ENCODE results near the gene CKAP4.

CKAP4 gene

DNA sequence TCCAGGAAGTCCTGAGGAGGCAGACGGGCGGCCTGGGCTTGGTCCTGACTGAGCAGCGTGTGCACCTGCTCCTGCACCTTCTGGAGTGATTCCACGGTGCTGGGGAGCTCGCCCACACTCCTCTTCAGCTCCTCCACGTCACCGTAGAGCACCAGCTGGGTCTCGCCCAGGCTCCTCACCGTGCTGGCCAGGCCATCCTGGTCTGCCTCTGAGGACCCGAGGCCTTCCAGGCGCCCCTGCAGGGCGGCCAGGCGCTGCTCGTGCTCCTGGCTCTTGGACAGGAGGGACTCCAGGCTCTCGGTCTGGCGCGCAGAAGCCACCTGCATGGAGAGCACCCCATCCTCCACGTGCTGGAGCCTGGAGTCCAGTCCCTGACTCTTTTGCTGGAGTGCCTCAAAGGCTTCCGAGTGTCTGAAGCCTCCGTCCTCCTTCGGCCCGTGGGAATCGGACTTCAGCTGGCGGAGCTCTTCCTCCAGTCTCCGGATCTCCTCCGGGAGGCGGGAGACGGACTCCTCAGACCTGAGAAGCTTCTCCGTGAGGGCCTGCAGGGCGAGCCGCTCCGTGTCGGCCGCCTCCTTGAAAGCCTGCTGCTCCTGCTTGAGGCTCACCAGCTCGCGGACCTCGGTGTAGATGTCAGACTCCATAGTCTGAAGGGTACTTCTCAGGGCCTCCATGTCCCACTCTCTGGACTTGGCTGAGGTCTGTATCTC, 8.4 kb downstream of the CKAP4 start:
- DNase-seq (ENCODE audit: low spot score), result no peak

- no peak for DNase-seq (ENCODE audit: low spot score)
Measured at GRCh38 chr12:106238146-106238545, 9.7 kb downstream of the CKAP4 start.

GRCh38 chr12:106235770-106236169, 12.1 kb downstream of the CKAP4 start:
- DNase-seq (ENCODE audit: low spot score), result no peak

GRCh38 chr12:106234449-106234848, 13.4 kb downstream of the CKAP4 start:
- no peak for DNase-seq (ENCODE audit: low spot score)

- DNase-seq (ENCODE audit: low spot score), result no peak
Measured at GRCh38 chr12:106233011-106233410, 14.8 kb downstream of the CKAP4 start.

DNA sequence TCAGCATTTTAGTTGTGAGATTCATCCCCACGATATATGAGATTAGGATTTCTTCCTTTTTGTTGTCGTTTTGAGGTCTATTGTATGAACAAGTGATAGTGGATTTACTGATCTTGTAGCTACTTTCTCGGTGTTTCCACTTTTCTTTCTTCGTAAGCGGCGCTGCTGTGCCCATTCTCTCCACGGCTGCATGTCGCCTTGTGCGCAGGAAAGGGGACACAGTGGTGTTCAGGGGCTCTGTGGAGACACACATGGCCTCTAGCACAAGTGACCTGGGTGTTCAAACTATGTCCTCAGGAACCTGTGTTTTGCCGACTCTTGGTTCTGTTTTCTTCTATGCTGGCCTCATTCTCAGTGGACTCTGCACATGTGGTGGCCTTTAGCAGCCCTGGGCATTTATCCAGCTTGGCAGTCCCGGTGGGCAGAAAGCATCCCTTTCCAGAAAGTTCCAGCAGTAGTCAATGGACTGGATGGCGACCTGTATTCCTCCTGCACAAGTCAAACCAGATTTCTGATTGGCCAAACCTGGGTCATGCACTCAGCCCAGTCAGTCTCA, 18.7 kb downstream of the CKAP4 start:
- DNase-seq (ENCODE audit: low spot score), result no peak

- no peak for DNase-seq (ENCODE audit: low spot score)
Measured at GRCh38 chr12:106228320-106228710, 19.5 kb downstream of the CKAP4 start.

DNA sequence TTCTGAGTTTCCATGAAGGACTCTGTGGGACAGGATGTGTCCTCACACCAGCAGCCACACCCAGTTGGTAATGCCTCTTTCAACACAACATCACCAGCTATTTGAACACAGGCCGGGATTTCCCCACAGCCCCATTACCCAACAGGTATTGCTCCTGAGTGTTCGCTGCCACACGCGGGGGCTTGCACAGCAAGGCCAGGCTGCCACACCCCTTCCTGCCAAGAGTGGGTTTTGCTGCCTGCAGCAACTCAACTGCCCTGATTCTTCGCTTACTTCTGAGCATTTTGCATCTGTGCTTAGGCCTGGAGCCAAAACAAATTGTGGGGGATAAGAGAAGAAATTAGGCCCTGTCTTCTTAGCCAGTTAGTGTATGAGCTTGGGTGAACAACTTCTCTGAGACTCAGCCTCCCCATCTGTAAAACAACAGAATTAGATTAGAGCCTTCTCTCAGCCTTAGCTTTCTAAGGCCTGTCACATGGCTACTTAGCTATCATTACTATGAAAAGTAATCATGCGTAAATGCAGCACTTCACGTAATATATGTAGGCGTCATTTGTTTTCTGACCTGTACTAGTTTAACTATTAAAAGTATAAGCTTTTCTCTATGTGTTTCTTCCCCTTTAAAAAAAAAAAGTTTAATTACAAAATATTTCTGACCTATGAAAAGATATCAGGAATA, 20.0 kb downstream of the CKAP4 start:
- DNase-seq (ENCODE audit: low spot score), result peak; percentile 35

GRCh38 chr12:106226884-106227640, 20.8 kb downstream of the CKAP4 start:
- DNase-seq (ENCODE audit: low spot score), result peak; percentile 83

- DNase-seq (ENCODE audit: low spot score), result no peak
Measured at GRCh38 chr12:106224355-106224706, 23.5 kb downstream of the CKAP4 start.

GRCh38 chr12:106223485-106224354, 24.1 kb downstream of the CKAP4 start:
- peak; percentile 92 for DNase-seq (ENCODE audit: low spot score)

DNA sequence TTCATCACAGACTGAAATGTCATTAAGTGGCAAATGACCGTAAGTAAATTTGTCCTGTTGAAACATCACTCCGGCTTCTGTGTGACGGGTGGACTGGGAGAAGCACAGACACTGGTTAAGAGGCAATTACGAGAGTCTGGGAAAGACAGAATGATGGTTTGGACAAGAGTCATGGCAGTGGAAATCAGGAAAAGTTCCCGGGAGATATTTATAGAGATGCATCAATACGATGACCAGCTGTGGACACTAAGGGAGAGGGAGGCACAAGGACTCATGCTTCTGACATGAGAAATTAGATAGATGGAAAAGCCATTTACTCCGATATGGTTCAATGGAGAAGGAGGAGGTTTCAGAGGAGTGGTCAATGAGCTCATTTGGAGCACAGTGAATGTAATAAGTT, 27.3 kb downstream of the CKAP4 start:
- no peak for DNase-seq (ENCODE audit: low spot score)

DNA sequence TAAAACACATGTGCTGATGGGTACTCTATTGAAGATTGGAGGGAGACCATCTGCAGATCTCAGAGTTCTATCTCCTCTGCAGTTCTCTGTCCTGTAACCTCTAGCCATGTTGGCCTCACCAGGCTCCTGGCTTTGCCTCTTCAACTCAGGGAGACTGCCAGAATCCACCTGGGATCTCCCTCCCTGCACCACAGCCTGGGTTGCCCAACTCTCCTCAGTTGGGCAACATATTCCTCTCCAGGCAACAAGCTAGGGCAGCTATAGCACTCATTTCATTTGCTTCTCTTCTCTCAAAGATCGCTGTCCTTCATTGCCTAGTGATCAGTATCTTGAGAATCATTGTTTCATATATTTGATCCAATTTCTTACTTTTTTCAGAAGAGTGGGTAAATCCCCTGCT, 28.8 kb downstream of the CKAP4 start:
- no peak for DNase-seq (ENCODE audit: low spot score)

DNA sequence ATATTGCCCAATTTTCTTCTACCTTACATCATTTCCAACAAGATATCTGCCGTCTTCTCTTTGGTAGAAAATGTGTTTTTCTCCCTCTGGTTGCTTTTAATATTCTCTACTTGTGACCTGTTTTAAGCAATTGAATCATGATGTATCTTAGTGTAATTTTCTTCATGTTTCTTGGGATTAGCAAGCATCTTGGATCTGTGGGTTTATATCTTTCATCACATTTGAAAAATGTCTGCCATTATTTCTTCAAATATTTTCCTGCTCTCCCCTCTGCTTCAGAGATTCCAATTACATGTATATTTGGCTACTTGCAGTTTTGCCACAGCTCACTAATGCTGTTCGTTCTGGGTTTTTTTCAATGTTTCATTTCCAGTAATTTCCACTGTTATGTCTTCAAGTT, 30.1 kb downstream of the CKAP4 start:
- no peak for DNase-seq (ENCODE audit: low spot score)

- no peak for DNase-seq (ENCODE audit: low spot score)
Measured at GRCh38 chr12:106214571-106214970, 33.2 kb downstream of the CKAP4 start.

DNA sequence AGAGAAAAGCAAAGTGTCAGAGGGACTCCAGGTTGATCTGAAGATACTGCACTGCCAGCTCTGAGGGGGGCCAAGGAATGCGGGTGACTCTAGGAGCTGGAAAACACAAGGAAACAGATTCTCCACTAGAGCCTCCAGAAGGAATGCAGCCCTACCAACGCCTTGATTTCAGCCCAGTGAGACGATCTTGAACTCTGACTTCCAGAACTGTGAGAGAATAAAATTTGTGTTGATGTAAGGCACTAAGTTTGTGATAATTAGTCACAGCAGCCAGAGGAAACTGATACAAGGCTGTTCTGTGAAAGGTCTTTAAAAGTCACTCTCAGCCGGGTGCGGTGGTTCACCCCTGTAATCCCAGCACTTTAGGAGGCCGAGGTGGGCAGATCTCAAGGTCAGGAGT, 34.2 kb downstream of the CKAP4 start:
- DNase-seq (ENCODE audit: low spot score), result no peak

GRCh38 chr12:106211973-106212372, 35.8 kb downstream of the CKAP4 start:
- DNase-seq (ENCODE audit: low spot score), result no peak

- no peak for DNase-seq (ENCODE audit: low spot score)
Measured at GRCh38 chr12:106205208-106206069, 42.4 kb downstream of the CKAP4 start.

- no peak for DNase-seq (ENCODE audit: low spot score)
Measured at GRCh38 chr12:106204312-106204711, 43.5 kb downstream of the CKAP4 start.

DNA sequence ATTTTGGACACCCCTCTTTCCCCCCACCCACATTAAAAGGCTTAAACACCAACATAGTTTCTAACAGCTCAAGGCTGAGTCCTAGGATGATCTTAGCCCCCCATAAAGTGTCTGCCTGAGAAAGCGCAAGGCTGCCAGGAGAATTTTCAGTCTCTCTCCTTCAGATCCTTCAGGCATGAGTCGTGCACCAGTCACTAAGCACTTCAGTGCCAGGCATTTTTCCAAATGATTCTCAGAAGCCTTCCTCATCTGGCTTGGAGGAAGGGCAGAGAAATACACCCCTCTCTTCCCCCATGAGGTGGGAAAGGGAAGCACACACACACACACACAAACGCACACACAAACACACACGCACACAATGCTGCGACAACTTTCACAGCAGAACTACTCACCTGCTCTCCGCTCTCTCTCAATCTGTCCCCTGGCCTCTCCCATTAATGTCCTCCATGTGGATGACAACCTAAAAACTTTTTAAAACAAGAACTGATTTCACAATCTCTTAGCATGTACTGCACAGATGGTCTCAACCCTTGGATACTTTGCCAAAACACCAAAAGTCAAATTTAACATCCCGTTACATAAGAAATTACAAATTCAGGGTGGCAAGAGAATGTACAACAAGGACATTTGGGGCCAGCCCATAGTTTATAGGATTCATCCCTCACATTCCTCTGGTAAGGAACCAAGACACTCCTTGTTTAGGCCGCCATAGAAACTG, 49.8 kb downstream of the CKAP4 start:
- peak; percentile 43 for DNase-seq (ENCODE audit: low spot score)

All from AG20443 (cell line).